SK-N-SH (cell line): ENCODE measurements around the gene LRRC45. TPM values are rescaled to one million over a fixed set of nuclear protein-coding genes. Genes with fewer than 3 reads are reported as not detected.
A peak's percentile ranks its signal among the peaks of the same experiment; 100 is the strongest.

ENCODE experiments used
- CTCF ChIA-PET: fragments of 300-600, 350-600 bp; formaldehyde crosslinking; extraction: SDS; loops from one replicate; lab custom pipeline; 2021; lab: Yijun Ruan, JAX
- POLR2A ChIA-PET: fragments of 350-600 bp; sonication (Branson Sonifier 250); formaldehyde crosslinking; extraction: SDS; loops from one replicate; lab custom pipeline; 2020; ENCODE audit warnings: antibody characterized with exemption, inconsistent platforms; lab: Yijun Ruan, JAX
- DNase-seq: peaks from one replicate; pipeline ENCODE4 v3.0.0; 2012
- H2AFZ ChIP-seq: fragments of 200-600 bp; sonication (generic); 2 replicates; pipeline ENCODE4 v1.8.1; 2016; ENCODE audit warnings: antibody characterized with exemption, mild to moderate bottlenecking, low read depth
- H3F3A ChIP-seq: fragments of 200-600 bp; sonication (generic); replicated peaks from 2 replicates; pipeline ENCODE3; 2016; ENCODE audit warnings: antibody characterized with exemption, mild to moderate bottlenecking; ENCODE audit not compliant: insufficient read depth
- H3K27ac ChIP-seq, 2 experiments: fragments of 200-500 bp in 1 of 2; fragments of 200-600 bp in 1 of 2; sonication (Bioruptor generic) in 1 of 2; sonication (generic), shearing (Covaris generic) in 1 of 2; 2 replicates each; pipeline versions ENCODE4 v1.5.1 to v1.6.1; 2014 to 2016; ENCODE audit warnings: low read depth in 2 of 2, inconsistent platforms in 1 of 2, low read length in 1 of 2, mild to moderate bottlenecking in 1 of 2, mixed read lengths in 1 of 2
- H3K27me3 ChIP-seq: fragments of 200-600 bp; sonication (generic), shearing (Covaris generic); 2 replicates; pipeline ENCODE4 v1.6.1; 2016; ENCODE audit warnings: mixed run types; ENCODE audit not compliant: insufficient read depth
- H3K36me3 ChIP-seq, 2 experiments: fragments of 200-500 bp in 1 of 2; fragments of 200-600 bp in 1 of 2; sonication (Bioruptor generic) in 1 of 2; sonication (generic) in 1 of 2; replicated peaks in 1 of 2; 2 replicates each; pipeline versions ENCODE3 to v1.5.1; 2014 to 2016; ENCODE audit warnings: low read length in 1 of 2, mild to moderate bottlenecking in 1 of 2; ENCODE audit not compliant: insufficient read depth in 2 of 2, control insufficient read depth in 1 of 2
- H3K4me1 ChIP-seq, 2 experiments: fragments of 200-500 bp in 1 of 2; fragments of 200-600 bp in 1 of 2; sonication (Bioruptor generic) in 1 of 2; sonication (generic), shearing (Covaris generic) in 1 of 2; 2 replicates each; pipeline versions ENCODE4 v1.5.1 to v1.6.1; 2014 to 2016; ENCODE audit warnings: low read depth in 1 of 2, low read length in 1 of 2, mixed run types in 1 of 2; ENCODE audit not compliant: insufficient read depth in 2 of 2, control insufficient read depth in 1 of 2
- H3K4me2 ChIP-seq: fragments of 200-600 bp; sonication (generic), shearing (Covaris generic); 2 replicates; pipeline ENCODE4 v1.6.1; 2017; ENCODE audit warnings: mixed run types
- H3K4me3 ChIP-seq, 2 experiments: fragments of 200-500 bp in 1 of 2; fragments of 200-600 bp in 1 of 2; sonication (Bioruptor generic) in 1 of 2; sonication (generic), shearing (Covaris generic) in 1 of 2; 2 replicates each; pipeline versions ENCODE4 v1.5.1 to v1.8.1; 2014 to 2016; ENCODE audit warnings: low read depth in 2 of 2, inconsistent platforms in 1 of 2, low read length in 1 of 2, mild to moderate bottlenecking in 1 of 2, mixed read lengths in 1 of 2, moderate library complexity in 1 of 2
- H3K79me2 ChIP-seq: fragments of 200-600 bp; sonication (generic); 2 replicates; pipeline ENCODE4 v1.8.1; 2017; ENCODE audit warnings: mild to moderate bottlenecking; ENCODE audit not compliant: insufficient read depth
- H3K9ac ChIP-seq: fragments of 200-600 bp; sonication (generic); 2 replicates; pipeline ENCODE4 v1.6.1; 2017; ENCODE audit warnings: mixed run types
- H3K9me2 ChIP-seq: fragments of 200-600 bp; sonication (generic); 2 replicates; pipeline ENCODE4 v1.6.1; 2017; ENCODE audit warnings: mixed run types
- H3K9me3 ChIP-seq: fragments of 200-600 bp; sonication (generic); 2 replicates; pipeline ENCODE4 v1.6.1; 2017; ENCODE audit warnings: mixed run types, mild to moderate bottlenecking, moderate library complexity
- H4K20me1 ChIP-seq: fragments of 200-600 bp; sonication (generic); 2 replicates; pipeline ENCODE4 v1.6.1; 2017; ENCODE audit warnings: mild to moderate bottlenecking, mixed run types; ENCODE audit not compliant: insufficient read depth
- ELF1 ChIP-seq: IDR thresholded peaks from 2 replicates; pipeline ENCODE4 v1.4.0; 2012
- EP300 ChIP-seq, 2 experiments: IDR thresholded peaks; 2 replicates each; pipeline versions ENCODE4 v1.4.0 to v1.6.1; 2012; ENCODE audit warnings: borderline replicate concordance in 1 of 2, low read depth in 1 of 2, low read length in 1 of 2
- FOXJ3 ChIP-seq: sonication (generic); formaldehyde crosslinking; IDR thresholded peaks from 2 replicates; pipeline ENCODE4 v1.5.1; 2020; ENCODE audit warnings: mild to moderate bottlenecking, missing genetic modification reagents
- FOXM1 ChIP-seq: IDR thresholded peaks from 2 replicates; pipeline ENCODE4 v1.4.0; 2012; ENCODE audit warnings: low read depth, mild to moderate bottlenecking
- GATA2 ChIP-seq: sonication (generic); formaldehyde crosslinking; IDR thresholded peaks from 2 replicates; pipeline ENCODE4 v1.5.0; 2020; ENCODE audit warnings: mild to moderate bottlenecking, missing genetic modification reagents
- IRF3 ChIP-seq: fragments of 150-350 bp; IDR thresholded peaks from 2 replicates; pipeline ENCODE4 v1.6.1; 2016; ENCODE audit warnings: mild to moderate bottlenecking, low read depth, low read length
- JUND ChIP-seq: IDR thresholded peaks from 2 replicates; pipeline ENCODE4 v1.4.0; 2012
- MXI1 ChIP-seq: IDR thresholded peaks from 2 replicates; pipeline ENCODE4 v1.6.1; 2012; ENCODE audit warnings: mild to moderate bottlenecking, low read depth, low read length, improper control_type of control experiment
- NRF1 ChIP-seq: IDR thresholded peaks from 2 replicates; pipeline ENCODE4 v1.6.1; 2012; ENCODE audit warnings: low read depth, mild to moderate bottlenecking, low read length
- RFX5 ChIP-seq: IDR thresholded peaks from 2 replicates; pipeline ENCODE4 v1.6.1; 2012; ENCODE audit warnings: mild to moderate bottlenecking, improper control_type of control experiment, low read length
- RXRA ChIP-seq: IDR thresholded peaks from 2 replicates; pipeline ENCODE4 v1.4.0; 2012; ENCODE audit warnings: low read depth, mild to moderate bottlenecking, borderline replicate concordance
- SIN3A ChIP-seq: IDR thresholded peaks from 2 replicates; pipeline ENCODE4 v1.6.1; 2012; ENCODE audit warnings: low read depth, mild to moderate bottlenecking, low read length, moderate library complexity, borderline replicate concordance
- TAF1 ChIP-seq: IDR thresholded peaks from 2 replicates; pipeline ENCODE4 v1.6.1; 2012; ENCODE audit warnings: low read depth, mild to moderate bottlenecking, low read length, moderate library complexity, borderline replicate concordance
- YY1 ChIP-seq: IDR thresholded peaks from 2 replicates; pipeline ENCODE4 v1.4.0; 2012; ENCODE audit warnings: low read depth, mild to moderate bottlenecking
- WGBS: methylation state at CpG from one replicate; pipeline ENCODE4 v1.1.6; 2017; ENCODE audit warnings: low lambda C conversion rate; 5-methylcytosine and 5-hydroxymethylcytosine counted together
- polyA plus RNA-seq, 3 experiments: library from polyadenylated mRNA; depleted of rRNA; stranded (reverse); fragments of >200 nt; gene quantifications; 2 replicates each; pipeline ENCODE4 v1.2.3, GENCODE V29; 2012
- TF ChIP-seq, protein P1 (sequence below): fragments of 200-600 bp; sonication (generic); IDR thresholded peaks from 2 replicates; pipeline ENCODE4 v1.6.1; 2017; ENCODE audit warnings: antibody characterized with exemption, mild to moderate bottlenecking, moderate library complexity
- TF ChIP-seq, protein P2 (sequence below): IDR thresholded peaks from 2 replicates; pipeline ENCODE4 v1.6.1; 2012; ENCODE audit warnings: mild to moderate bottlenecking, low read depth, low read length, moderate library complexity
- TF ChIP-seq, protein P3 (sequence below): IDR thresholded peaks from 2 replicates; pipeline ENCODE4 v1.4.0; 2012; ENCODE audit warnings: low read depth, borderline replicate concordance

LRRC45 gene
- polyA plus RNA-seq, 1 of the 3 experiments (the other 2 are of a cell fraction) = 31.5 TPM

DNA sequence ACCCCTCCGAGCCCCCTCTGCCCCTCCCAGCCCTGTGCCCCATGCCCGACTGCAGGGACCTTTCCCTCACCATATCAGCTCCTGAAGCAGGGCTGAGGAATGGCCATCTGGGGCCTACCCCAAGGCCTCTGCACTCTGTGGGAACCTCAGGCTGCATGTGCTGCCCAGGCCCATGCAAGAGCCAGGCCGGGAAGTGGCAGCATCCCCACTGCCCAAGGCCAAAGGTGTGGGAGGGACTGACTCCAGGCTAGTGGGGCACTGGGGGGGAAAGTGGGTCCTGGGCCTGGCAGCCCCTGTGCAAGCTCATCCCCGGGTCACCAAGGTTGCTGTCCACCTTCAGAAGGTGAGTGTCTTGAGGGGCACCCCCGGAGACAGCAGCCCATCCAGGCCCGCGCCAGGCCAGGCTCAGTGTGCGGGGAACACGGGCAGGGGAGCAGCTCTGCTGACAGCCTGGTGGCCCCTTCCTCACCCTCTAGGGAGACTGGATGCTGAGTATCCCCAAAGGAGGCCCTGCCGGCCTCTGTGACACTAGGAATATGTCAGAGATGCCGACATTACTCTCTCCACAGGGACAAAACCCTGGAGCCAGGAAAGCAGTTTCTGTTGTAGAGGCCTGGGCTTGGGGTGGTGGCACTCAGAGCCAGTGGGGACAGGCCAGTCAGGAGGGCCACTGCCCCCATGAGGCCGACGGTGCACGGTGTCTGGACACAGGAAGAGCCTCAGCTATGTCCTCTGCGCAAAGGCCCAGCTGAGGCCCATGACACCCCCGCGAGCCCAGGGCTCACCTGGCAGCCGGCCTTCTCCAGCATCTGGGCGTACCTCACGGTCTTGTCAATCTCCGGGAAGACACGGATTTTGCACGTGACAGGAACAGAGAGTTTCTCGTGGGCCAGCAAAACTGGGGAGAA is 39.2 kb downstream of the LRRC45 start:
- CTCF ChIA-PET = interaction anchor here (1.4 to 8.0 kb wide), 3 partner anchors 20 to 32 kb away, joined by 3 to 47 read pairs (median 27); partner anchors contain the start of genes DCXR and RAC3
- Histone ChIP-seq H3F3A (peaks cover 32% of the 10 kb centered on the region), H2AFZ (no peak overlapping the region), H3K9me3 (no peaks in the 10 kb centered on the region), H3K4me3 (no peak overlapping the region), H3K4me1 (peaks cover 12 to 26% of the 10 kb centered on the region in 2 experiments; a peak in 2 of 4 replicates), H3K4me2 (no peak overlapping the region), H3K9me2 (no peaks in the 10 kb centered on the region), H3K27me3 (no peaks in the 10 kb centered on the region), H3K27ac (no peak overlapping the region), H3K79me2 (peaks cover 26% of the 10 kb centered on the region), H3K9ac (no peak overlapping the region), H3K36me3 (peaks cover 22 to 68% of the 10 kb centered on the region in 2 experiments), H4K20me1 (no peaks in the 10 kb centered on the region)
- DNase-seq = no peak
- POLR2A ChIA-PET = interaction anchor here (0.8 kb wide), 1 partner anchor 10 kb away, joined by 3 read pairs; no protein-coding TSS in a partner anchor
- 92% methylated on average over 18 of the region's 24 CpGs for WGBS
- TF ChIP-seq ELF1 (no peak), FOXJ3 (CRISPR knock-in tag) (no peak)
- TF ChIP-seq, protein P1, sequence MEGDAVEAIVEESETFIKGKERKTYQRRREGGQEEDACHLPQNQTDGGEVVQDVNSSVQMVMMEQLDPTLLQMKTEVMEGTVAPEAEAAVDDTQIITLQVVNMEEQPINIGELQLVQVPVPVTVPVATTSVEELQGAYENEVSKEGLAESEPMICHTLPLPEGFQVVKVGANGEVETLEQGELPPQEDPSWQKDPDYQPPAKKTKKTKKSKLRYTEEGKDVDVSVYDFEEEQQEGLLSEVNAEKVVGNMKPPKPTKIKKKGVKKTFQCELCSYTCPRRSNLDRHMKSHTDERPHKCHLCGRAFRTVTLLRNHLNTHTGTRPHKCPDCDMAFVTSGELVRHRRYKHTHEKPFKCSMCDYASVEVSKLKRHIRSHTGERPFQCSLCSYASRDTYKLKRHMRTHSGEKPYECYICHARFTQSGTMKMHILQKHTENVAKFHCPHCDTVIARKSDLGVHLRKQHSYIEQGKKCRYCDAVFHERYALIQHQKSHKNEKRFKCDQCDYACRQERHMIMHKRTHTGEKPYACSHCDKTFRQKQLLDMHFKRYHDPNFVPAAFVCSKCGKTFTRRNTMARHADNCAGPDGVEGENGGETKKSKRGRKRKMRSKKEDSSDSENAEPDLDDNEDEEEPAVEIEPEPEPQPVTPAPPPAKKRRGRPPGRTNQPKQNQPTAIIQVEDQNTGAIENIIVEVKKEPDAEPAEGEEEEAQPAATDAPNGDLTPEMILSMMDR = 0 out of 2 replicates have a peak, but pooled peaks have one; percentile 19
- TF ChIP-seq, protein P2, sequence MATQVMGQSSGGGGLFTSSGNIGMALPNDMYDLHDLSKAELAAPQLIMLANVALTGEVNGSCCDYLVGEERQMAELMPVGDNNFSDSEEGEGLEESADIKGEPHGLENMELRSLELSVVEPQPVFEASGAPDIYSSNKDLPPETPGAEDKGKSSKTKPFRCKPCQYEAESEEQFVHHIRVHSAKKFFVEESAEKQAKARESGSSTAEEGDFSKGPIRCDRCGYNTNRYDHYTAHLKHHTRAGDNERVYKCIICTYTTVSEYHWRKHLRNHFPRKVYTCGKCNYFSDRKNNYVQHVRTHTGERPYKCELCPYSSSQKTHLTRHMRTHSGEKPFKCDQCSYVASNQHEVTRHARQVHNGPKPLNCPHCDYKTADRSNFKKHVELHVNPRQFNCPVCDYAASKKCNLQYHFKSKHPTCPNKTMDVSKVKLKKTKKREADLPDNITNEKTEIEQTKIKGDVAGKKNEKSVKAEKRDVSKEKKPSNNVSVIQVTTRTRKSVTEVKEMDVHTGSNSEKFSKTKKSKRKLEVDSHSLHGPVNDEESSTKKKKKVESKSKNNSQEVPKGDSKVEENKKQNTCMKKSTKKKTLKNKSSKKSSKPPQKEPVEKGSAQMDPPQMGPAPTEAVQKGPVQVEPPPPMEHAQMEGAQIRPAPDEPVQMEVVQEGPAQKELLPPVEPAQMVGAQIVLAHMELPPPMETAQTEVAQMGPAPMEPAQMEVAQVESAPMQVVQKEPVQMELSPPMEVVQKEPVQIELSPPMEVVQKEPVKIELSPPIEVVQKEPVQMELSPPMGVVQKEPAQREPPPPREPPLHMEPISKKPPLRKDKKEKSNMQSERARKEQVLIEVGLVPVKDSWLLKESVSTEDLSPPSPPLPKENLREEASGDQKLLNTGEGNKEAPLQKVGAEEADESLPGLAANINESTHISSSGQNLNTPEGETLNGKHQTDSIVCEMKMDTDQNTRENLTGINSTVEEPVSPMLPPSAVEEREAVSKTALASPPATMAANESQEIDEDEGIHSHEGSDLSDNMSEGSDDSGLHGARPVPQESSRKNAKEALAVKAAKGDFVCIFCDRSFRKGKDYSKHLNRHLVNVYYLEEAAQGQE = no peak

DNA sequence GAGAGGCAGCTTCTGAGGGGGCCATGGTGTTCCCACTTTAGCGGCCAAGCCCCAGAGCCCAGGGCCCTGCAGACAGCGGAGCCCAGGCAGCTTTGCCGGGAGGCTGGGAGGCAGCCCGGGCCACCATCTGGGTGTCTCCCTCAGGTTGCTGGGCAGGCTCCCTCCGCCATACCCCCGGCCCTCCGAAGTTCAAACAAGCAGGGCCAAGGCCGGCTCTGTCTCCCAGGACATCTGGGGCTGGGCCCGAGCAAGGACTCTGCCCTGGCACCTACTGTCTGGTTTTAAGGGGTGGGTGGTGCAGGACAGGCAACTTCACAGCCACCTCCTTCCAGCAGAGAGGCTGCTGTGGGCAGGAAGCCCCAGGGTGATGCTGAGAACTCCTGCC is 39.9 kb downstream of the LRRC45 start:
- DNase-seq = no peak
- 98% methylated on average over 5 of the region's 9 CpGs for WGBS
- POLR2A ChIA-PET = interaction anchor here (0.8 to 1.3 kb wide), 2 partner anchors 8 to 9 kb away, joined by 3 to 4 read pairs; no protein-coding TSS in a partner anchor
- H4K20me1 ChIP-seq = no peaks in the 10 kb centered on the region
- no peak overlapping the region for H3K4me3 ChIP-seq
- no peak overlapping the region for H3K4me2 ChIP-seq
- H3K9me3 ChIP-seq = no peaks in the 10 kb centered on the region
- TF ChIP-seq TAF1 (no peak), NRF1 (no peak), YY1 (no peak), FOXM1 (no peak), GATA2 (CRISPR knock-in tag) (no peak), RFX5 (no peak), SIN3A (no peak), RXRA (no peak), IRF3 (no peak), JUND (no peak), EP300 (IDR thresholded peaks at IDR 0.05; ENCODE audit: borderline replicate concordance in 1 of 2, low read depth in 1 of 2, low read length in 1 of 2) (no peak), MXI1 (no peak)
- TF ChIP-seq, protein P3, sequence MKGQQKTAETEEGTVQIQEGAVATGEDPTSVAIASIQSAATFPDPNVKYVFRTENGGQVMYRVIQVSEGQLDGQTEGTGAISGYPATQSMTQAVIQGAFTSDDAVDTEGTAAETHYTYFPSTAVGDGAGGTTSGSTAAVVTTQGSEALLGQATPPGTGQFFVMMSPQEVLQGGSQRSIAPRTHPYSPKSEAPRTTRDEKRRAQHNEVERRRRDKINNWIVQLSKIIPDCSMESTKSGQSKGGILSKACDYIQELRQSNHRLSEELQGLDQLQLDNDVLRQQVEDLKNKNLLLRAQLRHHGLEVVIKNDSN = no peak
- peaks cover 26% of the 10 kb centered on the region for H3K79me2 ChIP-seq
- CTCF ChIA-PET = interaction anchor here (1.4 to 8.0 kb wide), 4 partner anchors 19 to 42 kb away, joined by 3 to 47 read pairs (median 16); partner anchors contain the start of genes DCXR and RAC3
- H3K4me1 ChIP-seq = peaks cover 12 to 26% of the 10 kb centered on the region in 2 experiments; a peak in 2 of 4 replicates
- no peak overlapping the region for H2AFZ ChIP-seq
- H3K9me2 ChIP-seq = no peaks in the 10 kb centered on the region
- H3F3A ChIP-seq = peaks cover 26% of the 10 kb centered on the region
- no peaks in the 10 kb centered on the region for H3K27me3 ChIP-seq
- no peak overlapping the region for H3K27ac ChIP-seq
- no peak overlapping the region for H3K9ac ChIP-seq
- peaks cover 17 to 61% of the 10 kb centered on the region in 2 experiments for H3K36me3 ChIP-seq
